ENCODE results near the gene LAMP5. TPM values are rescaled to one million over a fixed set of nuclear protein-coding genes. Genes with fewer than 3 reads are reported as not detected.

Gene LAMP5
- total RNA-seq, 4 donors from 2014 or later, result not detected

DNA sequence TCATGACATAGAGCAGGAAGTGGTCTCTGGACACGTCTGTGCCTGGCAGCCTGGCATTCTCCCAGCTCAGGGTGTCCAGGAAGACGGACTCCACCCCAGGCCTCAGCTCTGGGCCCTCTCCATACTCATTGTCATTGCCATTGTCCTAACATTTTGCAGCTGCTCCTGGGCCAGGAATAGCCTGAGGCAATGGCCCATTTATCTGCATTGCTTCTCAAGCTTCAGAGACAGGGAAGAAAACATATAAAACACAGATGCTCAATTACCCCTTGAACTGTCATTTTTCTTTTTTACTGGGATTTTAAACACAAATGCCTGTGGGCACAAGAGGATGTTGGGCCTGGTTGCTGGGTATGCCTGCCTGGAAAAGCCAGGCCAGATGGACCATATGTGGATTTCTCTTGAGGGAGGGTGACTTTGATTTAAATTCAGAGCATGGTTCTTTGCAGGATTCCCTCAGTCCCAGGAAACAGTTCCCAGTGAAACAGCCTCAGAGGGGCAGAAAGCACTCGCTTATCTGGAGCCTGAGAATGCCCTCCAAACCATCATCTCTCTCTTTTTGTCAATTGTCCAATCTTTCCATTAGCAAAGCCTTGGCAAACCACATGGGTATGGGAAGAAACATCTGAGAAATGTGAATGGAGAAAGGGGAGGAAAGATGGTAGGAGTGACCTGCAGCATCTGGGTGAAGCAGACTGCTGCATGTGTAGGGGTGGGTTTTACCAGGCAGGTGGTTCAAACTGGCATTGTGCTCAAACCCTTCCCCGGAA lies 17.9 kb downstream of the LAMP5 start:
- DNase-seq (no peak), ATAC-seq (no peak)
- no peak overlapping the region for H3K27ac ChIP-seq
- in situ Hi-C loops (cut with MboI; ENCODE audit: low sequenced_read_pairs in 4 of 4), result no loop called here
- H3K9me3 ChIP-seq, result no peaks in the 10 kb centered on the region
- no peak overlapping the region for H3K4me3 ChIP-seq
- no peaks in the 10 kb centered on the region for H3K27me3 ChIP-seq
- TF ChIP-seq, protein P1, sequence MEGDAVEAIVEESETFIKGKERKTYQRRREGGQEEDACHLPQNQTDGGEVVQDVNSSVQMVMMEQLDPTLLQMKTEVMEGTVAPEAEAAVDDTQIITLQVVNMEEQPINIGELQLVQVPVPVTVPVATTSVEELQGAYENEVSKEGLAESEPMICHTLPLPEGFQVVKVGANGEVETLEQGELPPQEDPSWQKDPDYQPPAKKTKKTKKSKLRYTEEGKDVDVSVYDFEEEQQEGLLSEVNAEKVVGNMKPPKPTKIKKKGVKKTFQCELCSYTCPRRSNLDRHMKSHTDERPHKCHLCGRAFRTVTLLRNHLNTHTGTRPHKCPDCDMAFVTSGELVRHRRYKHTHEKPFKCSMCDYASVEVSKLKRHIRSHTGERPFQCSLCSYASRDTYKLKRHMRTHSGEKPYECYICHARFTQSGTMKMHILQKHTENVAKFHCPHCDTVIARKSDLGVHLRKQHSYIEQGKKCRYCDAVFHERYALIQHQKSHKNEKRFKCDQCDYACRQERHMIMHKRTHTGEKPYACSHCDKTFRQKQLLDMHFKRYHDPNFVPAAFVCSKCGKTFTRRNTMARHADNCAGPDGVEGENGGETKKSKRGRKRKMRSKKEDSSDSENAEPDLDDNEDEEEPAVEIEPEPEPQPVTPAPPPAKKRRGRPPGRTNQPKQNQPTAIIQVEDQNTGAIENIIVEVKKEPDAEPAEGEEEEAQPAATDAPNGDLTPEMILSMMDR (IDR thresholded peaks at IDR 0.05 in 4 of 5, conservative IDR thresholded peaks at IDR 0.05 in 1 of 5), result no peak
- TF ChIP-seq POLR2A (IDR thresholded peaks at IDR 0.05), result no peak
- intact Hi-C loops (cut with DNase I; ENCODE audit: low total_unique reads), result no loop called here
- no peaks in the 10 kb centered on the region for H3K36me3 ChIP-seq
- no peaks in the 10 kb centered on the region for H3K4me1 ChIP-seq

DNA sequence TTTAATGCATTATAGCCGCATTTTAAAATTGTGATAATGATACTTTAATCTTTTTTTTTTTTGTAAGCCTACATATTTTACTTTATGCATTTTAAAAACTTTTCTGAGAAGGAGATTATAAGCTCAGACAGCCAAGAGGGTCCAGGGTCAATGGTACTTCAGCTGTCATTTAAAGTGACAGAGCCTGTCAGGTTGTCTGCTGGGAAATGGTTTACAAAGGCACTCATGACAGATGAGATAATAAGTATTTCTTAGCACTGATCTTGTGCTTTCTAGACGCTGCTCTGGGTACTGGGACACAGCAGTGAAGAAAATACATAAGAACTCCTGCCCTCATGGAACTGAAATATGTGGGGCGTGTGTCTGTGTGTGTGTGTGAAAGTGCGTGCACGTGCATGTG lies 19.6 kb downstream of the LAMP5 start:
- no peak for DNase-seq
- Histone ChIP-seq H3K27me3 (no peaks in the 10 kb centered on the region), H3K36me3 (no peaks in the 10 kb centered on the region), H3K4me1 (no peaks in the 10 kb centered on the region), H3K9me3 (no peaks in the 10 kb centered on the region), H3K27ac (no peak overlapping the region), H3K4me3 (no peak overlapping the region)
- no peak for TF ChIP-seq POLR2A (IDR thresholded peaks at IDR 0.05)
- TF ChIP-seq, protein P1 (IDR thresholded peaks at IDR 0.05 in 4 of 5, conservative IDR thresholded peaks at IDR 0.05 in 1 of 5), result no peak
- no peak for ATAC-seq
- in situ Hi-C loops (cut with MboI; ENCODE audit: low sequenced_read_pairs in 4 of 4), result no loop called here
- intact Hi-C loops (cut with DNase I; ENCODE audit: low total_unique reads), result no loop called here

DNA sequence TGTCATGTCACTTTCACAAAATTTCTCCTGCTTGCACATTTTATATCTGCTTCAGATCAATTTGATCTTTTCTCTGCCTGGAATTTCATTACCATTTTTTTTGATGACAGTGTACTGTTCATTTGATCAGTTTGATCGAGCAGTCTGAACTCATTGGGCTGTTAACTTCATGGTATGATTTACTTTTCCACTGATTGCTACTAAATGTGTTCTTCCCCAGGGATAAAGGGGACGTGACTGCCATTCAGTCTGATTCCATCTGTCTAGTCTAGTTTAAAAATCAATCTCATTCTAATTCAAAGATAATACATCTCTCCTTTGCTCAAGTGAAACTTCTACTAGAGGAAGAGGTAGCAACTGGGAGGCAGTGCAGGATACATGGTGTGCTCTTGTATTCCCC lies 21.1 kb downstream of the LAMP5 start:
- TF ChIP-seq, protein P1 (IDR thresholded peaks at IDR 0.05 in 4 of 5, conservative IDR thresholded peaks at IDR 0.05 in 1 of 5), result no peak
- no peak for TF ChIP-seq POLR2A (IDR thresholded peaks at IDR 0.05)
- in situ Hi-C loops (cut with MboI; ENCODE audit: low sequenced_read_pairs in 4 of 4) (no loop called here), intact Hi-C loops (cut with DNase I; ENCODE audit: low total_unique reads) (no loop called here)
- DNase-seq, result no peak
- Histone ChIP-seq H3K4me1 (no peaks in the 10 kb centered on the region), H3K4me3 (no peak overlapping the region), H3K36me3 (no peaks in the 10 kb centered on the region), H3K27me3 (no peaks in the 10 kb centered on the region), H3K27ac (no peak overlapping the region), H3K9me3 (no peaks in the 10 kb centered on the region)
- ATAC-seq, result no peak

DNA sequence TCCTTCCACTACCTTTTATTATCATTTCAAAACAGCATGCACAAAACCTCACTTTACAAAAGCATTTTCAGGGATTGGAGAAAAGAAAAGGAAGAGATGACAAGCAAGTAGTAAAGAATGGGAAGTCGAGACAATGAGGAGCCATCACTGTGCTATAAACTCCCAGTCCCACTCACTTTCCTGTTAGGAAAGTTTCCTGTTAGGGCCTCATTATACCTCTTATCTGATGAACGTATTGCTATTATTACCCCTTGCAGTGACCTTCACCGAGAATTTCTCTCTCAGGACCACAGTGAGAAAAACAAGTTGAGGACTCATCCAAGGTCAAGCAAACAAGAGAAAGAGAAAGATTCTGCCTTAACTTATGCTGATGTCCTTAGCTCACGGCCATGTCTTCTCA lies 28.8 kb downstream of the LAMP5 start:
- no peak overlapping the region for H3K27ac ChIP-seq
- H3K36me3 ChIP-seq, result no peaks in the 10 kb centered on the region
- no peak for ATAC-seq
- in situ Hi-C loops (cut with MboI; ENCODE audit: low sequenced_read_pairs in 4 of 4), result no loop called here
- no peaks in the 10 kb centered on the region for H3K27me3 ChIP-seq
- no peak for DNase-seq
- H3K4me1 ChIP-seq, result no peaks in the 10 kb centered on the region
- intact Hi-C loops (cut with DNase I; ENCODE audit: low total_unique reads), result no loop called here
- H3K4me3 ChIP-seq, result no peak overlapping the region
- no peaks in the 10 kb centered on the region for H3K9me3 ChIP-seq
- TF ChIP-seq POLR2A (IDR thresholded peaks at IDR 0.05), result no peak
- TF ChIP-seq, protein P1 (IDR thresholded peaks at IDR 0.05 in 4 of 5, conservative IDR thresholded peaks at IDR 0.05 in 1 of 5), result no peak

DNA sequence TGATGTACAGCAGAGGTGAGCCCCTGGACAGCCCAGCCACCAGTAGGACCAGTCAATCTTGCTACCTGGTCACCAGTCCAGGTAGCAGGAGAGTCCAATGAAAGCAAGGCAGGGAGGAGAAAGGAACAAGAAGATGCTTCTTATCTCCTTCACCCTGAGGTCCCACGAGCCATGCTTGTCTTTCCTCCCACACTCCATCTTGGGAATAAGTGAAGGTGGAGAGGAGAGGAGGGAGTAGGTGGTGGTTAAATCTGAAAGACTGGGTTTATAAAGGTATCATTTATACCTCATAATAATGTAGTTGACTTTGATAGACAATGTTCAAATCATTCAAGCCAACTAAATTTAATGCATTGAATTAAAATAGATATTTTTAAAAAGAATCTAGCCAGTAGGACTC lies 35.9 kb downstream of the LAMP5 start:
- no peak for TF ChIP-seq POLR2A (IDR thresholded peaks at IDR 0.05)
- TF ChIP-seq, protein P1 (IDR thresholded peaks at IDR 0.05 in 4 of 5, conservative IDR thresholded peaks at IDR 0.05 in 1 of 5), result no peak
- Histone ChIP-seq H3K4me3 (no peak overlapping the region), H3K4me1 (no peaks in the 10 kb centered on the region), H3K9me3 (no peaks in the 10 kb centered on the region), H3K36me3 (no peaks in the 10 kb centered on the region), H3K27ac (no peak overlapping the region), H3K27me3 (no peaks in the 10 kb centered on the region)
- no peak for DNase-seq
- ATAC-seq, result no peak
- in situ Hi-C loops (cut with MboI; ENCODE audit: low sequenced_read_pairs in 4 of 4), result no loop called here
- intact Hi-C loops (cut with DNase I; ENCODE audit: low total_unique reads), result no loop called here
